Body of pancreas (tissue), 4 donors: ENCODE measurements around the gene TBL1X.

Experiments used
- POLR2A ChIP-seq, 3 donors: fragments of 450-650 bp; IDR thresholded peaks; one replicate each; pipeline ENCODE4 v1.6.1; 2016; ENCODE audit warnings: antibody characterized with exemption in 3 of 3, mild to moderate bottlenecking in 2 of 3
- TF ChIP-seq, protein P1 (sequence below), 7 experiments: fragments of 450-650 bp in 4 of 7; fragments of 200-600 bp in 3 of 7; sonication (generic) in 3 of 7; IDR thresholded peaks; one replicate each; pipeline ENCODE4 v1.5.1; 2016 to 2019; ENCODE audit warnings: antibody characterized with exemption in 7 of 7

DNA sequence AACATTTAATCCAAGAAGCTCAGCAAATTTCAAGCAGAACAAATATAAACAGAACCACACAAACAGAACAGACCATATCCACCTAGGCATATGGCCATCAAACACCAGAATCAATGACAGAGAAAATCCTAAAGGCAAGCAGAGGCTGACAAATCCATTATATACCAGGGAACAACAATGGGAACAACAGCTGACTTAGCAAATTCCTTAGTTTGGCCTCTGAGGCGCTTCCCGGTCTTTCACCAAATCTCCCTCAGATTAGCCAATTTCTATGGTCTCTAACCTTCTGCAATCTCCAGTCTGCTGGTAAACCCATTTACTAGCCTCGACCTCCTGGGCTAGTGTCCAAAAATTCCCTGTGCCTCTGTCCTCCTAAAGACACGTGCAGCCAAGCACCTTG, 241.6 kb downstream of the TBL1X start:
- TF ChIP-seq, protein P1, sequence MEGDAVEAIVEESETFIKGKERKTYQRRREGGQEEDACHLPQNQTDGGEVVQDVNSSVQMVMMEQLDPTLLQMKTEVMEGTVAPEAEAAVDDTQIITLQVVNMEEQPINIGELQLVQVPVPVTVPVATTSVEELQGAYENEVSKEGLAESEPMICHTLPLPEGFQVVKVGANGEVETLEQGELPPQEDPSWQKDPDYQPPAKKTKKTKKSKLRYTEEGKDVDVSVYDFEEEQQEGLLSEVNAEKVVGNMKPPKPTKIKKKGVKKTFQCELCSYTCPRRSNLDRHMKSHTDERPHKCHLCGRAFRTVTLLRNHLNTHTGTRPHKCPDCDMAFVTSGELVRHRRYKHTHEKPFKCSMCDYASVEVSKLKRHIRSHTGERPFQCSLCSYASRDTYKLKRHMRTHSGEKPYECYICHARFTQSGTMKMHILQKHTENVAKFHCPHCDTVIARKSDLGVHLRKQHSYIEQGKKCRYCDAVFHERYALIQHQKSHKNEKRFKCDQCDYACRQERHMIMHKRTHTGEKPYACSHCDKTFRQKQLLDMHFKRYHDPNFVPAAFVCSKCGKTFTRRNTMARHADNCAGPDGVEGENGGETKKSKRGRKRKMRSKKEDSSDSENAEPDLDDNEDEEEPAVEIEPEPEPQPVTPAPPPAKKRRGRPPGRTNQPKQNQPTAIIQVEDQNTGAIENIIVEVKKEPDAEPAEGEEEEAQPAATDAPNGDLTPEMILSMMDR (IDR thresholded peaks at IDR 0.05), result no peak
- no peak for TF ChIP-seq POLR2A (IDR thresholded peaks at IDR 0.05)
